Hepatocyte (in vitro differentiated cells): ENCODE results near the gene ALDH1L1. TPM values are rescaled to one million over a fixed set of nuclear protein-coding genes. Genes with fewer than 3 reads are reported as not detected.
"Not testable (repeated sequence)": the region's sequence is repeated elsewhere in the genome, so short reads cannot be mapped to it uniquely, and the experiment has no call there.

Experiments
- DNase-seq: peaks from one replicate; pipeline ENCODE4 v3.0.0-alpha.2; 2016; ENCODE audit warnings: low spot score
- H2AFZ ChIP-seq: fragments of 200-600 bp; sonication (generic); 2 replicates; pipeline ENCODE4 v1.6.0; 2016; ENCODE audit warnings: antibody characterized with exemption, mild to moderate bottlenecking
- H3K27ac ChIP-seq: fragments of 200-600 bp; sonication (generic); 2 replicates; pipeline ENCODE4 v1.5.1; 2016; ENCODE audit warnings: mild to moderate bottlenecking
- H3K27me3 ChIP-seq: fragments of 200-600 bp; sonication (generic); 2 replicates; pipeline ENCODE4 v1.6.1; 2016
- H3K36me3 ChIP-seq: fragments of 200-600 bp; sonication (generic); replicated peaks from 2 replicates; pipeline ENCODE4 v1.5.1; 2016; ENCODE audit warnings: low read depth; ENCODE audit not compliant: insufficient read depth
- H3K4me1 ChIP-seq: fragments of 200-600 bp; sonication (generic); 2 replicates; pipeline ENCODE4 v1.5.1; 2016; ENCODE audit warnings: mild to moderate bottlenecking, moderate library complexity; ENCODE audit not compliant: insufficient read depth
- H3K4me2 ChIP-seq: fragments of 200-600 bp; sonication (generic); 2 replicates; pipeline ENCODE4 v1.6.0; 2016
- H3K4me3 ChIP-seq: fragments of 200-600 bp; sonication (generic); 2 replicates; pipeline ENCODE4 v1.5.1; 2016; ENCODE audit warnings: mild to moderate bottlenecking
- H3K79me2 ChIP-seq: fragments of 200-600 bp; sonication (generic); 2 replicates; pipeline ENCODE4 v1.6.0; 2017; ENCODE audit warnings: mild to moderate bottlenecking
- H3K9me2 ChIP-seq: fragments of 200-600 bp; sonication (generic); replicated peaks from 2 replicates; pipeline ENCODE4 v1.6.0; 2017; ENCODE audit warnings: mild to moderate bottlenecking; ENCODE audit not compliant: insufficient read depth
- H3K9me3 ChIP-seq: fragments of 200-600 bp; sonication (generic); 2 replicates; pipeline ENCODE4 v1.5.1; 2016; ENCODE audit warnings: low read depth, mild to moderate bottlenecking
- H4K20me1 ChIP-seq: fragments of 200-600 bp; sonication (generic); 2 replicates; pipeline ENCODE4 v1.6.0; 2016; ENCODE audit warnings: mild to moderate bottlenecking; ENCODE audit not compliant: insufficient read depth, poor library complexity, severe bottlenecking
- CTCF ChIP-seq: fragments of 200-600 bp; sonication (generic); IDR thresholded peaks from 2 replicates; pipeline ENCODE4 v1.5.1; 2016; ENCODE audit warnings: antibody characterized with exemption, mild to moderate bottlenecking; ENCODE audit not compliant: poor library complexity
- EZH2 ChIP-seq: fragments of 200-600 bp; sonication (generic); IDR thresholded peaks from 2 replicates; pipeline ENCODE4 v1.6.1; 2016; ENCODE audit warnings: antibody characterized with exemption, mild to moderate bottlenecking, borderline replicate concordance
- EZH2phosphoT487 ChIP-seq: fragments of 200-600 bp; sonication (generic); IDR thresholded peaks from one replicate; pipeline ENCODE4 v1.6.1; 2018; ENCODE audit warnings: antibody characterized with exemption, mild to moderate bottlenecking, low read depth, moderate library complexity; ENCODE audit not compliant: unreplicated experiment, severe bottlenecking
- whole genome bisulfite sequencing: methylation state at CpG from one replicate; pipeline ENCODE4 v1.1.6; 2016; ENCODE audit warnings: low lambda C conversion rate; ENCODE audit errors: missing lambda C conversion rate; 5-methylcytosine and 5-hydroxymethylcytosine counted together
- polyA plus RNA-seq: library from polyadenylated mRNA; unstranded; fragments of >200 nt; fragmentation: Nextera tagmentation; extraction: Ambion mirVana; gene quantifications from 2 replicates; pipeline ENCODE4 v1.2.1, GENCODE V29; 2016
- total RNA-seq: library from RNA; depleted of rRNA; stranded (reverse); fragments of >200 nt; gene quantifications from 2 replicates; pipeline ENCODE4 v1.2.3, GENCODE V29; 2014

Gene ALDH1L1
- total and polyA plus RNA-seq, 2 experiments from 2014 or later = 15.9 to 22.6 TPM

- Histone ChIP-seq H3K4me1 (no peaks in the 10 kb centered on the region), H3K79me2 (peaks cover 2% of the 10 kb centered on the region), H3K9me2 (no peaks in the 10 kb centered on the region), H3K27me3 (no peaks in the 10 kb centered on the region), H3K36me3 (no peaks in the 10 kb centered on the region), H3K27ac (no peak overlapping the region), H3K9me3 (no peaks in the 10 kb centered on the region), H3K4me3 (no peak overlapping the region), H2AFZ (no peak overlapping the region), H3K4me2 (no peak overlapping the region), H4K20me1 (no peaks in the 10 kb centered on the region)
- 81% methylated on average over 4 of the region's 4 CpGs for WGBS
- TF ChIP-seq EZH2 (no peak), EZH2phosphoT487 (no peak), CTCF (no peak)
- no peak for DNase-seq
Observed at GRCh38 chr3:126078866-126079265, 101.5 kb downstream of the ALDH1L1 start.

GRCh38 chr3:126077754-126078153, 102.6 kb downstream of the ALDH1L1 start:
- H3K27ac ChIP-seq = no peak overlapping the region
- WGBS = 97% methylated on average over 11 of the region's 11 CpGs
- no peak overlapping the region for H2AFZ ChIP-seq
- no peak overlapping the region for H3K4me3 ChIP-seq
- no peak for TF ChIP-seq EZH2phosphoT487
- no peak for TF ChIP-seq EZH2
- H3K36me3 ChIP-seq = no peaks in the 10 kb centered on the region
- no peaks in the 10 kb centered on the region for H4K20me1 ChIP-seq
- H3K4me2 ChIP-seq = no peak overlapping the region
- DNase-seq = no peak
- H3K27me3 ChIP-seq = no peaks in the 10 kb centered on the region
- no peaks in the 10 kb centered on the region for H3K79me2 ChIP-seq
- H3K4me1 ChIP-seq = no peaks in the 10 kb centered on the region
- H3K9me2 ChIP-seq = no peaks in the 10 kb centered on the region
- H3K9me3 ChIP-seq = no peaks in the 10 kb centered on the region

- Histone ChIP-seq H3K9me3 (no peaks in the 10 kb centered on the region), H3K4me2 (no peak overlapping the region), H3K4me1 (no peaks in the 10 kb centered on the region), H4K20me1 (no peaks in the 10 kb centered on the region), H3K36me3 (no peaks in the 10 kb centered on the region), H3K27me3 (no peaks in the 10 kb centered on the region), H3K79me2 (no peaks in the 10 kb centered on the region), H3K27ac (no peak overlapping the region), H2AFZ (no peak overlapping the region), H3K4me3 (no peak overlapping the region), H3K9me2 (no peaks in the 10 kb centered on the region)
- no peak for DNase-seq
- TF ChIP-seq EZH2phosphoT487 (no peak), CTCF (no peak), EZH2 (no peak)
Observed at GRCh38 chr3:126076140-126076539, 104.2 kb downstream of the ALDH1L1 start.

GRCh38 chr3:126070146-126070545, 110.2 kb downstream of the ALDH1L1 start:
- no peak for TF ChIP-seq EZH2phosphoT487
- no peaks in the 10 kb centered on the region for H3K9me3 ChIP-seq
- no peak overlapping the region for H2AFZ ChIP-seq
- H3K4me1 ChIP-seq = no peaks in the 10 kb centered on the region
- no peak for DNase-seq
- no peaks in the 10 kb centered on the region for H4K20me1 ChIP-seq
- H3K9me2 ChIP-seq = no peaks in the 10 kb centered on the region
- H3K79me2 ChIP-seq = no peaks in the 10 kb centered on the region
- no peak overlapping the region for H3K27ac ChIP-seq
- no peak overlapping the region for H3K4me2 ChIP-seq
- no peaks in the 10 kb centered on the region for H3K36me3 ChIP-seq
- 91% methylated on average over 10 of the region's 10 CpGs for WGBS
- no peak overlapping the region for H3K4me3 ChIP-seq
- no peaks in the 10 kb centered on the region for H3K27me3 ChIP-seq

- H2AFZ ChIP-seq = no peak overlapping the region
- H3K27me3 ChIP-seq = no peaks in the 10 kb centered on the region
- H3K4me2 ChIP-seq = no peak overlapping the region
- no peaks in the 10 kb centered on the region for H3K9me2 ChIP-seq
- H3K36me3 ChIP-seq = no peaks in the 10 kb centered on the region
- no peaks in the 10 kb centered on the region for H3K79me2 ChIP-seq
- H4K20me1 ChIP-seq = no peaks in the 10 kb centered on the region
- no peaks in the 10 kb centered on the region for H3K4me1 ChIP-seq
- TF ChIP-seq EZH2phosphoT487 (no peak), CTCF (no peak), EZH2 (no peak)
- no peak for DNase-seq
- WGBS = 97% methylated on average over 8 of the region's 8 CpGs
- no peak overlapping the region for H3K27ac ChIP-seq
- no peaks in the 10 kb centered on the region for H3K9me3 ChIP-seq
- no peak overlapping the region for H3K4me3 ChIP-seq
Observed at GRCh38 chr3:126067959-126068358, 112.4 kb downstream of the ALDH1L1 start.

GRCh38 chr3:126066676-126067075, 113.7 kb downstream of the ALDH1L1 start:
- not testable (repeated sequence) for H3K79me2 ChIP-seq, H3K4me1 ChIP-seq, H3K36me3 ChIP-seq, H3K27me3 ChIP-seq, H3K27ac ChIP-seq, H3K9me2 ChIP-seq, H3K4me3 ChIP-seq, H2AFZ ChIP-seq, H3K9me3 ChIP-seq, H4K20me1 ChIP-seq, DNase-seq, H3K4me2 ChIP-seq
- WGBS = 60% methylated on average over 6 of the region's 6 CpGs
